SK-N-SH (cell line): ENCODE data around the gene IL6ST.

Experiments used
- CTCF ChIP-seq: fragments of 200-600 bp; sonication (generic); IDR thresholded peaks from 2 replicates; pipeline ENCODE4 v1.6.1; 2017; ENCODE audit warnings: antibody characterized with exemption, mild to moderate bottlenecking, moderate library complexity
- ELF1 ChIP-seq: IDR thresholded peaks from 2 replicates; pipeline ENCODE4 v1.4.0; 2012
- FOXM1 ChIP-seq: IDR thresholded peaks from 2 replicates; pipeline ENCODE4 v1.4.0; 2012; ENCODE audit warnings: low read depth, mild to moderate bottlenecking
- RFX5 ChIP-seq: IDR thresholded peaks from 2 replicates; pipeline ENCODE4 v1.6.1; 2012; ENCODE audit warnings: mild to moderate bottlenecking, improper control_type of control experiment, low read length
- SIN3A ChIP-seq: IDR thresholded peaks from 2 replicates; pipeline ENCODE4 v1.6.1; 2012; ENCODE audit warnings: low read depth, mild to moderate bottlenecking, low read length, moderate library complexity, borderline replicate concordance

GRCh38 chr5:55973296-55973695 lies 21.5 kb downstream of the IL6ST start:
- TF ChIP-seq FOXM1 (no peak), RFX5 (no peak), CTCF (no peak), SIN3A (no peak), ELF1 (no peak)
